Measurements from ENCODE around the gene COPS9.

COPS9 gene
- long read RNA-seq, donor 1, transcript COPS9-205 (3 exons, 418 nt) = major isoform, 141 of 183 reads
- long read RNA-seq, donor 1, transcript COPS9-204 (2 exons, 619 nt) = minor isoform, 39 of 183 reads
- long read RNA-seq, donor 1, partial matches to known transcripts = 0 of 183 reads
- long read RNA-seq, donor 1, other reads (novel, unspliced or antisense) = 0 of 183 reads
- long read RNA-seq, donor 2, transcript COPS9-205 (3 exons, 418 nt) = major isoform, 92 of 117 reads
- long read RNA-seq, donor 2, transcript COPS9-204 (2 exons, 619 nt) = minor isoform, 23 of 117 reads
- long read RNA-seq, donor 2, partial matches to known transcripts = 0 of 117 reads
- long read RNA-seq, donor 2, other reads (novel, unspliced or antisense) = 0 of 117 reads
- long read RNA-seq, donor 3, transcript COPS9-204 (2 exons, 619 nt) = minor isoform, 11 of 63 reads
- long read RNA-seq, donor 3, transcript COPS9-205 (3 exons, 418 nt) = major isoform, 52 of 63 reads
- long read RNA-seq, donor 3, partial matches to known transcripts = 0 of 63 reads
- long read RNA-seq, donor 3, other reads (novel, unspliced or antisense) = 0 of 63 reads
- long read RNA-seq, donor 4, transcript COPS9-205 (3 exons, 418 nt) = major isoform, 86 of 102 reads
- long read RNA-seq, donor 4, transcript COPS9-204 (2 exons, 619 nt) = minor isoform, 16 of 102 reads
- long read RNA-seq, donor 4, partial matches to known transcripts = 0 of 102 reads
- long read RNA-seq, donor 4, other reads (novel, unspliced or antisense) = 0 of 102 reads
- long read RNA-seq, donor 5, transcript COPS9-205 (3 exons, 418 nt) = major isoform, 106 of 142 reads
- long read RNA-seq, donor 5, transcript COPS9-204 (2 exons, 619 nt) = minor isoform, 27 of 142 reads
- long read RNA-seq, donor 5, partial matches to known transcripts = 6 of 142 reads
- long read RNA-seq, donor 5, other reads (novel, unspliced or antisense) = 0 of 142 reads
- long read RNA-seq, donor 6, transcript COPS9-205 (3 exons, 418 nt) = major isoform, 109 of 154 reads
- long read RNA-seq, donor 6, transcript COPS9-204 (2 exons, 619 nt) = minor isoform, 32 of 154 reads
- long read RNA-seq, donor 6, partial matches to known transcripts = 12 of 154 reads
- long read RNA-seq, donor 6, other reads (novel, unspliced or antisense) = 0 of 154 reads
- long read RNA-seq, donor 7, transcript COPS9-204 (2 exons, 619 nt) = minor isoform, 38 of 202 reads
- long read RNA-seq, donor 7, transcript COPS9-205 (3 exons, 418 nt) = major isoform, 162 of 202 reads
- long read RNA-seq, donor 7, partial matches to known transcripts = 0 of 202 reads
- long read RNA-seq, donor 7, other reads (novel, unspliced or antisense) = 0 of 202 reads
- long read RNA-seq, donor 8, transcript COPS9-204 (2 exons, 619 nt) = minor isoform, 33 of 115 reads
- long read RNA-seq, donor 8, transcript COPS9-205 (3 exons, 418 nt) = major isoform, 82 of 115 reads
- long read RNA-seq, donor 8, partial matches to known transcripts = 0 of 115 reads
- long read RNA-seq, donor 8, other reads (novel, unspliced or antisense) = 0 of 115 reads

DNA sequence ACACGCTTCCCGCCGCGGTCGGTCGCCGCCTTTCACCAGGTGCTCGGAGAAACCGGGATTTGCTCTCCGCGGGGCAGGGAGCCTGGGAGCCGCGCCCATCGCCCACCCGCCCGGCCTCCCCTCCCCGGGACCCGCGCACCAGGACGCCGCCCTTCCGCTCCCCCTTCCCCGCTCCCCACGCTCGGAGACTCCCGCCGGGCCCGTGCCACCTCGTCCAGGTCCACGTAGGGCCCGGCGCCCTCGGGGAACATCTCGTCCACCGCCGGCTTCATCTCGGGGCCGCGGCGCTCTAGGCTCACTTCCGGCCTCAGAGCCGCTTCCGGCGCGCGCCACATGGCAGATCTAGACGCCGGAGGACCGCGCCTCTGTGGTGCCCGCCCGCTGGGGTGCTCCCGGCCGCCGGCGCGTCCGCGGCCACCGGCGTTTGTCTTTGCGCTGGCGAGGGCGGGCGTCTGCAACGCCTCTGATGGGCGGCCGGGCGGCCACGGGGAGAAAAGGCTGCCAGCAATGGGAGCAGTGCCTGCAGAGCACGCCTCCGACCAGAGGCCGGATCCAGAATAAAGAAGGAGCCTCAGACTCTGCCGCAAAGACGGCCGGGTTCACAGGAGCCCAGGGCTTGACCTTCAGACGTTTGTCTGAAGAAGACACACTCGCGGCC is at the start of gene COPS9:
TSS of gene COPS9 (minus strand) at position 293 of the 658 bp plus-strand sequence. CDS start at position 272, 21 bp downstream.
- peak; percentile 84 for DNase-seq

DNA sequence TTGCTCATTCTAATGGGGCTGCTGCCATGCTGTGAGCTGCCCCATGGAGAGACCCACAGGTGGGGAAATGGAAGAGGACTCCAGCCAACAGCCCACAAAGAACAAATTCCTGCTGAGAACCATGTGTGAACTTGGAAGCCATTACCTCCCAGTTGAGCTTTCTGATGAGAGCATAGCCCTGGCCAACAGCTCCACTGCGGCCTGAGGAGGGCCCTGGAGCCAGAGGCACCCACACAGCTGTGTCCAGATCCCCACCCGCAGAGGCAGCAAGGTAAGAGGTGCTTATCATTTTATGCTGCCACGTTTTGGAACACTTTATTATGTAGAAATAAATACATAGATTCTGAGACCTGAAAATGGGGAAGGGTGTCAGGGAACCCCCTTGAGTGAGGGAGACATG is 48.6 kb upstream of the COPS9 start:
- DNase-seq = no peak

- no peak for DNase-seq
Observed at GRCh38 chr2:240183875-240184590, 47.9 kb upstream of the COPS9 start.

DNA sequence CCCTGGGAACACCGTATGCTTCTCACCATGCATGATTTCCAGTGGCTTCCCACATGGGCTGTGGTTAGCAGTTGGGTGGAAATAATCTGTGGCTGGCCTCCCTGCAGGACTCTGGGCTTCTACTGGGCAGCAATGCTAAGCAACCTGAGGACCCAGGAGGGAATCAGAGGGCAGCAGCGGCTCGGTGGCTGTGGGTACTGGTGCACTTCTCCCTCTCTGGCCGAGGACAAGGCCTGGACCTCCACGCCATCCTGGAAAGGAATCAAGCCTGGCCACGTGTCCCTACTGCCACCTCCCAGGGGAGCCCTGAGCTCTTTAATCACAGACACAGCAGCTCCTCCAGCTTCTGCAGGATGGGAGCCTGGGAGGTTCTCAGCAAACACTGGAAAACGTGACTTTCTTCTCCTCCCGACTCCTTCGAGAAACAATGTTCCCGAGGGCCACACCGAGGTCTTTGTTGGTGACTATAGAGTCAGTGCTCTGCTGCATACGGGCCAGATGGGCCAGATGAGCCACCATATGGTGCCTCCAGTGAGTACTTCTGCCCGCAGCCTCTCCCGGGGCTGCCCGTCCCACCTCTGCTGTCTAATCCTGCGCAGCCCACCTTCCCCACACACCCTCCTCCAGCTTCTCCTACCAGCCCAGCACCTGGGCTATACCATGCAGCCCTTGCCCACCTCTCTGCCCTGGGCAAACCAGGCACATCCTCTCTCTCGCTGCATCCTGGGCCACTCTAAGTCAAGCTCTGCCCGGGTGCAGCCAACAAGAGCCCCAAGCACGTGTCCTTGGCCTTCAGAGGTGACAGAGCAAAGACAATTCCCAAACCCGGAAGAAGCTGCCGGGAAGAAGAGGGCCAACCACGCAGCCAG is 47.1 kb upstream of the COPS9 start:
- DNase-seq = no peak

DNA sequence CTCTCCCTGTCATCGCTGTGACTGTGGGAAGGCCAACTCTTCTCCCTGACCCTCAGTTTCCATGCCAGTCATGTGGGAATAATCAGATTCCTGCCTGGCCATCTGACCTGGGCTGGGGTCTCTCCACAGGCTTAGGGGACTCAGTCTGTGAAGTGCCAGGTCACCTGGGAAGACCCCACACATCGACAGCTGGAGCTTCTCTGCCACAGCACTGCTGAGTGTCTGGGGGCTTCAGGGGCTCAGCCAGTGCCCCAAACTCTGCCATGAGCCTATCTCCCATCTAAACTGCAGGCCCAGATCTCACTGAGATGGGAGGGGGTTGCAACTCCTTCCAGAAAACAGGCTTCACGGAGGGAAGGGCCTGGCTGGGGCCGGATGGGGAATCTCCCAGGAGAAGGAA is 46.4 kb upstream of the COPS9 start:
- no peak for DNase-seq

DNA sequence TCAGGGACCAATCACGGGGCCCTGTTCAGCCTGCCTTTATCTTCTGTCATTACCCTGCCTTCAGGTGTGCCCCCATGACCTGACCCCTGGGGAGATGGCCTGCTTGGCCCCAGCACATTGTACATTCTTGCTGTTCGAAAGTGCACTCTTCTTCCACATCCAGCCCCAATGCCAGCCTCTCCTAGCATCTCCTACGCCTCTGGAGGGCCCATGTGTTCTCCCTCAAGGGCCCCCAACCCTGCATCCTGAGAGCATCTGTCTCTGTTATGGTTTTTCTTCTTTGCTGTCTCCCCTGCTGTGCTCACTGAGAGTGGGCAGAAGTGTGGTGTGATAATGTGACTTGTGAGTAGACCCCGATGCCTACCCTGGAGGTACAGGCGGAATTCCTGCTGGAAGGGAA is 45.9 kb upstream of the COPS9 start:
- DNase-seq = no peak

DNA sequence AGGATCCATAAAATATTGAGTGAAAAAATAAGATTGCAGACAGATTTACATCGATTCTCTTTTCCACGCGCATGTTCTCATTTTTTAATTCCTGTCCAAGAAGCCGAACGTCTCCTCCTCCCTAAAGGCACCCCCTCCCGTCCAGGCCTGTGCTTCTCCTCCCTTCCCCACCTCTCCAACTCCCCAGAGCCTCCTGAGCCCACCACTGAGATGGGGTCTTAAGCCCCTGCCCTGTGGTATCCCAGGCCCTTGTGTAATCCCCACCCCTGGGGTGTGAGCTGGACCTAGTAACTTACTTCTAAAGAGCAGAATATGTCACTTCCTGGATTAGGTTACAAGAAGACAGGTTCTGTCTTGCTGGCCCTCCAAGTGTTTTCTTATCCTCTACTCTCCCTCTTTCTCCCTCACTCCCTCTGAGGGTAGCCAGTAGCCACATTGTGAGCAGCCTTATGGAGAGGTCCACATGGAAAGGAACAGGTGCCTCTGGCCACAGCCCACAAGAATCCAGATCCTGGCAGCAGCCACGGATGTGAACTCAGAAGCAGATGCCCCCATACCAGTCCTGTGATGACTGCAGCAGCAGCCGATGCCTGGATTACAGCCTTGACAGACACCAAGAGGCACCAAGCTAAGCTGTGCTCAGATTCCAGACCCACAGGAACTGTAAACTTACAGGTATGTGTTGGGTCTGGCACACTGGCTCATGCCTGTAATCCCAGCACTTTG is 44.0 kb upstream of the COPS9 start:
- no peak for DNase-seq

- no peak for DNase-seq
Observed at GRCh38 chr2:240179186-240179815, 43.2 kb upstream of the COPS9 start.

- DNase-seq = no peak
Observed at GRCh38 chr2:240178564-240178963, 42.5 kb upstream of the COPS9 start.

DNA sequence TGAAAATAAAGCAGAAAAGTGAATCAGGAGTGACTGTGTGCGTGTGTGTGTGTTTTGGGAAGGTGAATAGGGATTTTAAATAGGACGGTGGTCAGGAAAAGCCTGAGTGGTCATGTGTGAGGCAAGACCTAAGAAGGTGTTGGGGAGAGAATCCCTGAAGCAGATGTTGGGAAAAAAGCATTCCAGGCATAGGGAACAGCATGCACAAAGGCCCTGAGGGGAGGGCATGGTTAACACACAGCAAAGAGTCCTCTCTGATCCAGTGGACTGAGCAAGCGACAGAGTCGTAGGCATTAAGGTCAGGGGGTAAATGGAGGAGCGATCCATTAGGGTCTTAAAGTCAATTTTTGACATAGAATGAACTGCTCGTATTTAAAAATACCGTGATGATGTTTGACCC is 38.4 kb upstream of the COPS9 start:
- DNase-seq = no peak

DNA sequence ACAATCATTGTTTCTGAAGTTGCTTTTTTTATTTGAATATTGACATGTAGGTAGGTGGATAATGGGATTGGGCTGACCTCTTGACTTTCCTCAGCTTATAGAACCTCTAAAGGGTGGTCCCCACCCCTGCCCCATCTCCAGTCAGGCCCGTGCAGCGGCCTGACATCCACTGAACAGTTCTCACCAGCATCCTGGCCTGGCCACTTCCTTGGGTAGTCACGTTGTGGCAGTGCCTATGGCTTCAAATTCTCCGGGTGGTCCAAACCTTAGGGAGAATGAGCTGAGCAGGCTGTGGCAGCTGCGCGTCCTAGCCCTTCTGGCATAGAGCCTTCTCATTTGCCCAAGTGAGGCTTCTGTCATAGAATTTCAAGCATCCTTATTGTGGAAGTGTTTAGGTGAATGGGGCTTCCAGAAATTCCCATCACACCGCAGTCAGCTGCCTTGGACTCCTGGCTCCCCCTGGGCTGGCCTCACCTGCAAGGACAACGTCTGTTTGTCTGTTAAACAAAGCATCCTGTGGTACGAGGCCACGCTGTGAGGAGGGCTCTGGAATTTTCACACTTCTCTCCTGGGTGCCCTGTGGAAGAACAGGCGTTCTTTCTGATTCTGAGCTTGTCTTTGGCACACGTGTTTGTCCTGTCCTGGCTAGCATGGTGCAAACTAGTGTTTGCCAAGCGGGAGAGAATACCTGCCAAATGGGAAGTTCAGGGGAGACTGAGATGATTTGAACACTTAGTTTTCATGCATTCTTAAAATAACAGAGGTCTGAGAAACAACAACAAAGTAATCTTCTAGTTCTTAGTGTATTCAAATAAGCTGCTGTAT is 36.2 kb upstream of the COPS9 start:
- no peak for DNase-seq

GRCh38 chr2:240170883-240171282 is 34.8 kb upstream of the COPS9 start:
- DNase-seq = no peak

GRCh38 chr2:240170354-240170735 is 34.2 kb upstream of the COPS9 start:
- no peak for DNase-seq

GRCh38 chr2:240169486-240170353 is 33.6 kb upstream of the COPS9 start:
- no peak for DNase-seq

GRCh38 chr2:240168546-240169361 is 32.6 kb upstream of the COPS9 start:
- no peak for DNase-seq

- DNase-seq = no peak
Observed at GRCh38 chr2:240168041-240168440, 31.9 kb upstream of the COPS9 start.
